Nephron (organoid): ENCODE results near the gene RPL7A.
A peak's percentile ranks its signal among the peaks of the same experiment; 100 is the strongest.

Experiments used
- H3K27ac Mint-ChIP-seq, 3 experiments: 2 replicates each; pipeline ENCODE4 v1.8.0; 2020; ENCODE audit warnings: mixed read lengths in 3 of 3, mild to moderate bottlenecking in 2 of 3, moderate library complexity in 1 of 3
- H3K27me3 Mint-ChIP-seq: 2 replicates; pipeline ENCODE4 v1.8.0; 2021; ENCODE audit warnings: low read depth, mild to moderate bottlenecking, moderate library complexity, mixed read lengths
- H3K36me3 Mint-ChIP-seq: 2 replicates; pipeline ENCODE4 v1.8.0; 2020; ENCODE audit warnings: low read depth, mixed read lengths
- H3K4me1 Mint-ChIP-seq: 2 replicates; pipeline ENCODE4 v1.8.0; 2020; ENCODE audit warnings: mixed read lengths
- H3K4me3 Mint-ChIP-seq, 3 experiments: 2 replicates each; pipeline ENCODE4 v1.8.0; 2020; ENCODE audit warnings: mild to moderate bottlenecking in 3 of 3, mixed read lengths in 3 of 3, moderate library complexity in 2 of 3
- H3K9me3 Mint-ChIP-seq: 2 replicates; pipeline ENCODE4 v1.8.0; 2020; ENCODE audit warnings: mixed read lengths
- TF ChIP-seq, protein P1 (sequence below), 3 experiments: fragments of 200-600 bp; sonication (generic); IDR thresholded peaks; one replicate each; pipeline ENCODE4 v1.5.0; 2021; ENCODE audit warnings: antibody characterized with exemption in 3 of 3; ENCODE audit not compliant: unreplicated experiment in 3 of 3

RPL7A gene

DNA sequence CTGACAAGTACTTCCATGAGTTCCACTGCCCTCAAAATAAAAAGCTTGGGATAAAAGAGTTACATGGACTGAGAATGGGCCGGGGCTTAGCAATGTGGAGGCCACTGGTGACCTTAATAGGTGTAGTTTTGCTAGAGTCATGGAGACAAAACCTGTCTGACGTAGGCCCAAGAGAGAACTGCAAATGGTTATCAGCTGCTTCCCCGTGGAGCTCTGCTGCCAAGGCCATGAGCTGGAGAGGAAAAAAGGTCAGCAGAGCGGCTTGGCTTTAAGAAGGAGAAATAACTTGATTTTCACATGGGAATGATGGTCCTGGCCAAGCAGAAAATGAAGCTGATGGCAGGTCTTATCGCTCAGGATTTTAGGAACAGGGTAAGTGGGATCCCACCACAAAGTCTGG, 8.4 kb upstream of the RPL7A start:
- H3K4me3 Mint-ChIP-seq, result peak overlapping the region in 1 of 3 experiments; percentile 23
- peaks cover 25% of the 10 kb centered on the region for H3K36me3 Mint-ChIP-seq
- peaks cover 30% of the 10 kb centered on the region for H3K4me1 Mint-ChIP-seq
- H3K27me3 Mint-ChIP-seq, result no peaks in the 10 kb centered on the region
- TF ChIP-seq, protein P1, sequence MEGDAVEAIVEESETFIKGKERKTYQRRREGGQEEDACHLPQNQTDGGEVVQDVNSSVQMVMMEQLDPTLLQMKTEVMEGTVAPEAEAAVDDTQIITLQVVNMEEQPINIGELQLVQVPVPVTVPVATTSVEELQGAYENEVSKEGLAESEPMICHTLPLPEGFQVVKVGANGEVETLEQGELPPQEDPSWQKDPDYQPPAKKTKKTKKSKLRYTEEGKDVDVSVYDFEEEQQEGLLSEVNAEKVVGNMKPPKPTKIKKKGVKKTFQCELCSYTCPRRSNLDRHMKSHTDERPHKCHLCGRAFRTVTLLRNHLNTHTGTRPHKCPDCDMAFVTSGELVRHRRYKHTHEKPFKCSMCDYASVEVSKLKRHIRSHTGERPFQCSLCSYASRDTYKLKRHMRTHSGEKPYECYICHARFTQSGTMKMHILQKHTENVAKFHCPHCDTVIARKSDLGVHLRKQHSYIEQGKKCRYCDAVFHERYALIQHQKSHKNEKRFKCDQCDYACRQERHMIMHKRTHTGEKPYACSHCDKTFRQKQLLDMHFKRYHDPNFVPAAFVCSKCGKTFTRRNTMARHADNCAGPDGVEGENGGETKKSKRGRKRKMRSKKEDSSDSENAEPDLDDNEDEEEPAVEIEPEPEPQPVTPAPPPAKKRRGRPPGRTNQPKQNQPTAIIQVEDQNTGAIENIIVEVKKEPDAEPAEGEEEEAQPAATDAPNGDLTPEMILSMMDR (IDR thresholded peaks at IDR 0.05; ENCODE audit: unreplicated experiment in 3 of 3), result no peak
- no peak overlapping the region for H3K27ac Mint-ChIP-seq
- H3K9me3 Mint-ChIP-seq, result no peaks in the 10 kb centered on the region

DNA sequence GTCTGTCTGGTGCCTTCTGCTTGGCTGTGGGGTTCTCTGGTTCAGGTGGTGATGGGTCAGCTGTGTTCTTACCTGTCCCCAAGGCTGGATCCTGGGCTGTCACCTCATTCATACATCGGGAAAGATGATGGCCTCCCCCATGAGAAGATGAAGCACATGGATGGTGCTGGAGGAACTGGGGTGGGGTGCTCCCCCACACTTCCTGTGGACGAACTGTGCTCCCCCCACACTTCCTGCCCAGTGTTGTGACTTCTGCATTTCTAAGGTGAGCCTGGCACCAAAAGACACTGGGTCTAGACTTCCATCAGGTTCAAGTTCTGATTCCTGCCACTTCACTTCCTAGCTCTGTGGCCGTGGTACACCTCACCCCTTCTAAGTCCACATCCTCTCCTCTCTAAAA, 7.8 kb upstream of the RPL7A start:
- H3K4me1 Mint-ChIP-seq, result peaks cover 27% of the 10 kb centered on the region
- H3K36me3 Mint-ChIP-seq, result peaks cover 25% of the 10 kb centered on the region
- TF ChIP-seq, protein P1 (IDR thresholded peaks at IDR 0.05; ENCODE audit: unreplicated experiment in 3 of 3), result no peak
- no peaks in the 10 kb centered on the region for H3K27me3 Mint-ChIP-seq
- no peak overlapping the region for H3K27ac Mint-ChIP-seq
- peak overlapping the region in 1 of 3 experiments; percentile 63 for H3K4me3 Mint-ChIP-seq
- no peaks in the 10 kb centered on the region for H3K9me3 Mint-ChIP-seq

DNA sequence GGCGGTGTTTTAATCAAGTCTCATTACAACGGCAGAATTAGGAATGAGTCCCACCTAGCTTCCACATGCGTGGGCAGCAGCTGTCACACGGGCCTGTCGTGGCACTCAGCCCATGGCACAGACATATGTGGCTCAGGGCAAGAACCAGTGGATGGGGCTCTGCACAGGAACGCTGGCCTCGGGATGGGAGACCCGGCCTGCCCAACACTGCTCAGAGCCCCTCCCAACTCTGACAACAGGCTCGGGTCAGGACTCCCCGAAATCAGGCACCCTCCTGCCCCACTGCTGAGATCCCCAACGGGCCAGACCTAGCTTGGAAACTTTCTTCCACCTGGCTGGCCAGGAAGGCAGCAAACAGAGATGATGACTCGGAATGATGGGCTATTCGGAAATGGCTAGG, 7.1 kb upstream of the RPL7A start:
- H3K9me3 Mint-ChIP-seq, result no peaks in the 10 kb centered on the region
- H3K27me3 Mint-ChIP-seq, result no peaks in the 10 kb centered on the region
- H3K4me1 Mint-ChIP-seq, result peaks cover 22% of the 10 kb centered on the region
- H3K4me3 Mint-ChIP-seq, result peak overlapping the region in 2 of 3 experiments; percentile 40 to 63
- no peak overlapping the region for H3K27ac Mint-ChIP-seq
- peaks cover 25% of the 10 kb centered on the region for H3K36me3 Mint-ChIP-seq
- TF ChIP-seq, protein P1 (IDR thresholded peaks at IDR 0.05; ENCODE audit: unreplicated experiment in 3 of 3), result no peak

DNA sequence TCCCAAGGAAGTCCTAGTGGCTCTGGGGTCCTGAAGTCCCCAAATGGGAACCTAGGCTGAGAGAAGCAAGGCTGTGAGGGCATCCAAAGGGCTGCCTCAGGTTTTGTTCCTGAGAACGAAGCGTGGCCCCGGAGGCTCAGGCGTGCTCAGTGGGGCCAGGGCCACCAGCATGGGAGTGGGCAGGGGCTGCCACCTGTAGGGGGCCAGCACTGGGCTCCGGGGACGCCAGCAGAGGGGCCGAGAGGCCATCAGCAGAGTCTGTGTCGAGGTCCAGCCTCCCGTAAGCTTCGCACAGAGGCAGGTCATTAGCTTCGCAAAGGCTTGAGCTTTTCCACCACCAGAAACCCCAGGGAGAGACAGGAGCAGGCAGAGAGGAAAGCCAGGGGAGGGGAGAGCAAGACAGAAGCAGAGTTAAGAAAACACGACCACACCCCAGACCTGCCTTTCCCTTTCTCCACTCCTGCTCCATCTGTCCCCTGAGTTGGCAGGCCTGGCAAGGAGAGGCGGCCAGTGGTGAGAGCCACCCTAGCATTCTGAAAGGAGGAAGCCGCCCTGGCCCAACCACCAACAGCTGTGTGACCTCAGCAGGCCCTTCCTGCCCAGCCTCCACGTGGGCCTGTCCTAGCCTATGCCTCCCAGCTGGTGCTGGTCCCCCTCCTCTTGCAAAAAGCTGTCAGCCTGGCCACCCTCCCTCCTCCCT, 6.5 kb upstream of the RPL7A start:
- H3K36me3 Mint-ChIP-seq, result peaks cover 30% of the 10 kb centered on the region
- H3K27me3 Mint-ChIP-seq, result no peaks in the 10 kb centered on the region
- TF ChIP-seq, protein P1 (IDR thresholded peaks at IDR 0.05; ENCODE audit: unreplicated experiment in 3 of 3), result no peak
- no peaks in the 10 kb centered on the region for H3K9me3 Mint-ChIP-seq
- H3K4me1 Mint-ChIP-seq, result peaks cover 19% of the 10 kb centered on the region
- no peak overlapping the region for H3K27ac Mint-ChIP-seq
- H3K4me3 Mint-ChIP-seq, result no peak overlapping the region

DNA sequence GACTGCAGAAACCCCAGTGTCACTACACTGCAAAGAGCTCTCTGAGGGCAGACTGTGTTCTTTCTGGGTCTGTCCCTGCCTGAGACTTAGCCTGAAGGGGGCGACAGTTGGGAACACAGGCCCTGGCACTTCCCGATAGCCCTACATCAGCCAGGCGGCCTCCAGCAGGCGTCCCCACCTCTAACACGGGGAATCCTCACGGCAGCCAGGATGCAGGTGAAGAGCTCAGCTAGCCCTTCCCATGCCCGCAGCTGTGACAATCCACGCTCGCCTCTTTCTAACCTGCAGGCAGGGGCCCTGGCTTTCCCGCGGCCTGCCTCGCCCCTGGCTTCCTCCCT, 6.0 kb upstream of the RPL7A start:
- no peak overlapping the region for H3K27ac Mint-ChIP-seq
- H3K4me1 Mint-ChIP-seq, result peaks cover 24% of the 10 kb centered on the region
- no peaks in the 10 kb centered on the region for H3K9me3 Mint-ChIP-seq
- peaks cover 30% of the 10 kb centered on the region for H3K36me3 Mint-ChIP-seq
- TF ChIP-seq, protein P1 (IDR thresholded peaks at IDR 0.05; ENCODE audit: unreplicated experiment in 3 of 3), result no peak
- H3K4me3 Mint-ChIP-seq, result peak overlapping the region in 1 of 3 experiments; percentile 31
- no peaks in the 10 kb centered on the region for H3K27me3 Mint-ChIP-seq

DNA sequence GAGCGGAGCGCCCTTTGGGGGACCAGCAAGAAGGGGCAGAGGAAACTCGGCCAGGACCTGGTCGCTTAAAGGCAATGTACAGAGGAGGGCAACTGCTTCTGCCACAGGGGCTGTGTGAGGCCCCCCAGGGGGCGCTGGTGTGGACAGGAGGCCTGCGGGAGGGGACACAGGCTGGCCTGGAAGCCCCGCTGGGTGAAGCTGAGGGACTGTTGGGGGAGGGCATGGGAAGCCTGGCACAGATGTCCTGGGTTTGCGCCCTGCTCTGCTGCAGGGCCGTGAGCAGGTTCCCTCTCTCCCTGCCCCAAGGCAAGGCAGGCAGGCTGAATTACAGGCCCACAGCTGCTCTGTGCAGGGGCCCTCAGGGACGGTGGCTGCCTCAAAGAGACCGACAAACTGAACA, 5.4 kb upstream of the RPL7A start:
- TF ChIP-seq, protein P1 (IDR thresholded peaks at IDR 0.05; ENCODE audit: unreplicated experiment in 3 of 3), result no peak
- no peaks in the 10 kb centered on the region for H3K27me3 Mint-ChIP-seq
- peaks cover 26% of the 10 kb centered on the region for H3K4me1 Mint-ChIP-seq
- no peaks in the 10 kb centered on the region for H3K9me3 Mint-ChIP-seq
- H3K36me3 Mint-ChIP-seq, result peaks cover 30% of the 10 kb centered on the region
- H3K27ac Mint-ChIP-seq, result no peak overlapping the region
- no peak overlapping the region for H3K4me3 Mint-ChIP-seq
